OCI-LY3 (cell line): ENCODE data around the gene CXorf38.

Experiments
- H2AFZ ChIP-seq: fragments of 200-600, 300-600 bp; shearing (Covaris generic); 2 replicates; pipeline ENCODE4 v1.6.0; 2014; ENCODE audit warnings: antibody characterized with exemption, low read depth, low read length
- H3K27ac ChIP-seq: fragments of 200-600, 300-600 bp; sonication (generic); 2 replicates; pipeline ENCODE4 v1.5.1; 2014; ENCODE audit warnings: mild to moderate bottlenecking, low read length, moderate library complexity, mixed read lengths
- H3K27me3 ChIP-seq: fragments of 200-600, 300-600 bp; sonication (generic); 2 replicates; pipeline ENCODE4 v1.6.1; 2014; ENCODE audit warnings: low read depth, low read length, mixed read lengths
- H3K36me3 ChIP-seq: fragments of 200-600, 300-600 bp; sonication (generic); replicated peaks from 2 replicates; pipeline ENCODE3; 2014; ENCODE audit warnings: low read depth, low read length, mixed read lengths
- H3K4me1 ChIP-seq: fragments of 300-600, 200-600 bp; sonication (generic); 2 replicates; pipeline ENCODE4 v1.6.1; 2014; ENCODE audit warnings: low read length, mixed read lengths
- H3K4me2 ChIP-seq: fragments of 200-600, 300-600 bp; sonication (generic); 2 replicates; pipeline ENCODE4 v1.6.1; 2014; ENCODE audit warnings: low read length, mixed read lengths
- H3K4me3 ChIP-seq: fragments of 300-600, 200-600 bp; sonication (generic); 2 replicates; pipeline ENCODE4 v1.5.1; 2014; ENCODE audit warnings: antibody characterized with exemption, mild to moderate bottlenecking, low read length, moderate library complexity
- H3K79me2 ChIP-seq: fragments of 300-600, 200-600 bp; shearing (Covaris generic); 2 replicates; pipeline ENCODE4 v1.6.1; 2014; ENCODE audit warnings: mild to moderate bottlenecking, low read length, mixed read lengths
- H3K9ac ChIP-seq: fragments of 300-600, 200-600 bp; shearing (Covaris generic); 2 replicates; pipeline ENCODE4 v1.6.0; 2014; ENCODE audit warnings: mild to moderate bottlenecking, low read length, moderate library complexity
- H3K9me3 ChIP-seq: fragments of 200-600, 300-600 bp; shearing (Covaris generic); 2 replicates; pipeline ENCODE4 v1.6.1; 2014; ENCODE audit warnings: low read length, mixed read lengths; ENCODE audit not compliant: insufficient read depth
- H4K20me1 ChIP-seq: fragments of 200-600, 300-600 bp; sonication (generic); 2 replicates; pipeline ENCODE4 v1.6.1; 2016; ENCODE audit warnings: low read length, mixed read lengths; ENCODE audit not compliant: insufficient read depth
- CTCF ChIP-seq: fragments of 200-600, 300-600 bp; sonication (generic); IDR thresholded peaks from 2 replicates; pipeline ENCODE4 v1.5.1; 2014; ENCODE audit warnings: antibody characterized with exemption, low read length, low read depth
- EZH2phosphoT487 ChIP-seq: fragments of 200-600 bp; shearing (Covaris generic); IDR thresholded peaks from 2 replicates; pipeline ENCODE4 v1.6.1; 2018; ENCODE audit warnings: antibody characterized with exemption, mixed run types, low read depth

The CXorf38 gene

GRCh38 chrX:40581336-40581920, 65.9 kb downstream of the CXorf38 start:
- TF ChIP-seq CTCF = no peak
- Histone ChIP-seq H3K27me3 (no peaks in the 10 kb centered on the region), H2AFZ (no peak overlapping the region), H3K27ac (no peak overlapping the region), H4K20me1 (peaks cover 4% of the 10 kb centered on the region; the same call in 1 of the 2 replicates), H3K4me3 (peak overlapping the region; percentile 83), H3K79me2 (peaks cover 37% of the 10 kb centered on the region), H3K4me1 (peaks cover 9% of the 10 kb centered on the region), H3K9ac (peak overlapping the region; percentile 44), H3K4me2 (peak overlapping the region; percentile 93), H3K9me3 (no peaks in the 10 kb centered on the region), H3K36me3 (no peaks in the 10 kb centered on the region)

GRCh38 chrX:40580537-40581335, 66.6 kb downstream of the CXorf38 start, which contains the start of gene ATP6AP2:
Gene ATP6AP2, plus strand, starts transcription at chrX:40580970. Its CDS starts 96 bp downstream, at chrX:40581066.
- TF ChIP-seq EZH2phosphoT487 = no peak
- TF ChIP-seq CTCF = no peak
- Histone ChIP-seq H3K9me3 (no peaks in the 10 kb centered on the region), H4K20me1 (peaks cover 4% of the 10 kb centered on the region; the same call in 1 of the 2 replicates), H3K27me3 (no peaks in the 10 kb centered on the region), H3K4me1 (peaks cover 9% of the 10 kb centered on the region), H3K9ac (peak within 1 kb of the TSS; percentile 55), H3K4me2 (peak within 1 kb of the TSS; percentile 93), H2AFZ (peak within 1 kb of the TSS; percentile 18), H3K27ac (peak within 1 kb of the TSS; percentile 46), H3K79me2 (peaks cover 32% of the 10 kb centered on the region), H3K36me3 (no peaks in the 10 kb centered on the region), H3K4me3 (peak within 1 kb of the TSS; percentile 83)

GRCh38 chrX:40579900-40580536, 67.3 kb downstream of the CXorf38 start:
- Histone ChIP-seq H3K36me3 (no peaks in the 10 kb centered on the region), H3K4me3 (peak overlapping the region; percentile 83), H3K79me2 (peaks cover 32% of the 10 kb centered on the region), H4K20me1 (peaks cover 4% of the 10 kb centered on the region; the same call in 1 of the 2 replicates), H3K27ac (peak overlapping the region; percentile 46), H3K27me3 (no peaks in the 10 kb centered on the region), H3K9me3 (no peaks in the 10 kb centered on the region), H3K4me2 (peak overlapping the region; percentile 83), H3K4me1 (peaks cover 9% of the 10 kb centered on the region), H2AFZ (peak overlapping the region; percentile 18), H3K9ac (peak overlapping the region; percentile 55)
- no peak for TF ChIP-seq EZH2phosphoT487
- TF ChIP-seq CTCF = no peak

GRCh38 chrX:40579141-40579540, 68.2 kb downstream of the CXorf38 start:
- H3K4me2 ChIP-seq = no peak overlapping the region
- H3K36me3 ChIP-seq = no peaks in the 10 kb centered on the region
- H3K79me2 ChIP-seq = peaks cover 32% of the 10 kb centered on the region
- H3K27ac ChIP-seq = no peak overlapping the region
- peaks cover 9% of the 10 kb centered on the region for H3K4me1 ChIP-seq
- no peak overlapping the region for H3K9ac ChIP-seq
- no peak overlapping the region for H3K4me3 ChIP-seq
- no peaks in the 10 kb centered on the region for H3K9me3 ChIP-seq
- peaks cover 4% of the 10 kb centered on the region; the same call in 1 of the 2 replicates for H4K20me1 ChIP-seq
- no peak for TF ChIP-seq CTCF
- no peak for TF ChIP-seq EZH2phosphoT487
- no peaks in the 10 kb centered on the region for H3K27me3 ChIP-seq
- H2AFZ ChIP-seq = no peak overlapping the region
